BLaER1 treated with 17β-estradiol and CSF1 and Interleukin-3, amounts not matched to agents 10 nM and 100 nM (cell line): ENCODE results near the gene STON1.
"Not testable (repeated sequence)": the region's sequence is repeated elsewhere in the genome, so short reads cannot be mapped to it uniquely, and the experiment has no call there.

Experiments used
- H3K27ac ChIP-seq, 11 experiments: shearing (Covaris generic); formaldehyde crosslinking; 2 replicates each; pipeline ENCODE4 v1.8.1; 2022
- H3K27me3 ChIP-seq, 11 experiments: shearing (Covaris generic); formaldehyde crosslinking; 2 replicates each; pipeline ENCODE4 v1.8.1; 2022
- H3K36me3 ChIP-seq, 11 experiments: shearing (Covaris generic); formaldehyde crosslinking; 2 replicates each; pipeline ENCODE4 v1.8.1; 2022
- H3K4me1 ChIP-seq, 10 experiments: shearing (Covaris generic); formaldehyde crosslinking; 2 replicates each; pipeline ENCODE4 v1.8.1; 2022
- H3K4me2 ChIP-seq, 11 experiments: shearing (Covaris generic); formaldehyde crosslinking; 2 replicates each; pipeline ENCODE4 v1.8.1; 2022
- H3K4me3 ChIP-seq, 10 experiments: shearing (Covaris generic); formaldehyde crosslinking; 2 replicates each; pipeline ENCODE4 v1.8.1; 2022
- H3K9ac ChIP-seq, 11 experiments: shearing (Covaris generic); formaldehyde crosslinking; 2 replicates each; pipeline ENCODE4 v1.8.1; 2022
- H3K9me3 ChIP-seq, 11 experiments: shearing (Covaris generic); formaldehyde crosslinking; replicated peaks in 1 of 11; 2 replicates each; pipeline ENCODE4 v1.8.1; 2022
- H4K20me1 ChIP-seq, 11 experiments: shearing (Covaris generic); formaldehyde crosslinking; 2 replicates each; pipeline ENCODE4 v1.8.1; 2022
- Cebpa-rat ChIP-seq, 11 experiments: shearing (Covaris generic); IDR thresholded peaks; 2 replicates each; pipeline ENCODE4 v1.8.1; 2022

STON1 gene

DNA sequence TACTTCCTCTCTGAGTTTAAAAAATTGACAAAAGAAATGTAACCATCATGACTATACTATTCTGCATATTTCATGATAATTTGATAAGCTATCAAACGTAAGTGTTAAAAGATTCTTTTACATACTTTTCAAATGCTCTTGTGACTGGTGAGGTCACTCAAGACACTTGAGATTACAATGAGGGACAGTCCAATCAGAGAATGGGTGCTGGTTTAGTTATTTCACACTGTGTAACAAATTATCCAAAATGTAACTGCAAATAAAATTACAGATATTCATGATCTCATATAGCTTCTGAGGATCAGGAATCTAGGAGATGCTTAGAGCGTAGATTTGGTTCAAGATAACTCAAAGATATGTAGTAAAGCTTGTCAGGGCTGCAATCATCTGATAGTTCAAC, 83.3 kb downstream of the STON1 start:
- no peak overlapping the region for H3K4me2 ChIP-seq
- no peaks in the 10 kb centered on the region for H3K36me3 ChIP-seq
- H3K27ac ChIP-seq: no peak overlapping the region
- H4K20me1 ChIP-seq: no peaks in the 10 kb centered on the region
- H3K4me3 ChIP-seq: no peak overlapping the region
- peaks cover 4 to 19% (median 11%) of the 10 kb centered on the region in 11 experiments; a peak in 18 of 22 replicates for H3K9me3 ChIP-seq
- no peaks in the 10 kb centered on the region for H3K27me3 ChIP-seq
- H3K9ac ChIP-seq: no peak overlapping the region
- no peaks in the 10 kb centered on the region for H3K4me1 ChIP-seq
- TF ChIP-seq Cebpa-rat (IDR thresholded peaks at IDR 0.05): no peak

DNA sequence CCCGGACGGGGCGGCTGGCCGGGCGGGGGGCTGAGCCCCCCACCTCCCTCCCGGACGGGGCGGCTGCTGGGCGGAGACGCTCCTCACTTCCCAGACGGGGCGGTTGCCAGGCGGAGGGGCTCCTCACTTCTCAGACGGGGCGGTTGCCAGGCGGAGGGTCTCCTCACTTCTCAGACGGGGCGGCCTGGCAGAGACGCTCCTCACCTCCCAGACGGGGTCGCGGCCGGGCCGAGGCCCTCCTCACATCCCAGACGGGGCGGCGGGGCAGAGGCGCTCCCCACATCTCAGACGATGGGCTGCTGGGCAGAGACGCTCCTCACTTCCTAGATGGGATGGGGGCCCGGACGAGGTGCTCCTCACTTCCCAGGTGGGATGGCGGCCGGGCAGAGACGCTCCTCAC, 84.6 kb downstream of the STON1 start:
- not testable (repeated sequence) for H3K4me1 ChIP-seq, H4K20me1 ChIP-seq, H3K27me3 ChIP-seq, H3K9ac ChIP-seq, H3K4me3 ChIP-seq, H3K4me2 ChIP-seq, H3K27ac ChIP-seq, H3K36me3 ChIP-seq
- peaks cover 4 to 19% (median 11%) of the 10 kb centered on the region in 11 experiments; a peak in 18 of 22 replicates for H3K9me3 ChIP-seq

DNA sequence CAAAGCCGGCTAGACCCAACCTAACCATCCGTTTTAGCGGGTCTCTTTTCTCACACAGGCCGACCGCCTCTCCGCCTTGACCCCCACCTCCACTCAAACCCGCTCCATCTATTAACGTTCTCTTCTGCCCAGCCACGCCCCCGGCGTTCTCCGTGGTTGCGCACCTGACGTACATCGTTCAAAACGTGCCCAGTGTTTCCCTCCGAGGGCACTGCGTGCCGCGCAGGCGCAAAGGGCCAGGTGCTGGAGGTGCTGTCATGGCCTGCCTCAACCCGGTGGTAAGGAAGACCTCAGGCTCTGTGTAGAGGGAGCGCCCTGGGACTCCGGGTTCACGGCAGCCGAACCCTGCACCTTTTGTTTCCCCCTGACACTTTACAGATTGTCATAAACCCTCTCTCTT, 87.7 kb downstream of the STON1 start, which contains the start of gene GTF2A1L:
GTF2A1L (plus strand) TSS at position 239 of the 400 bp plus-strand sequence; CDS start at position 258, 19 bp downstream.
- H3K4me1 ChIP-seq: no peaks in the 10 kb centered on the region
- H3K4me2 ChIP-seq: no peak within 1 kb of the TSS
- H3K27me3 ChIP-seq: no peaks in the 10 kb centered on the region
- H3K9me3 ChIP-seq: peaks cover 4 to 19% (median 11%) of the 10 kb centered on the region in 11 experiments; a peak in 18 of 22 replicates
- no peak within 1 kb of the TSS for H3K9ac ChIP-seq
- no peaks in the 10 kb centered on the region for H4K20me1 ChIP-seq
- no peak within 1 kb of the TSS for H3K4me3 ChIP-seq
- no peak within 1 kb of the TSS for H3K27ac ChIP-seq
- no peaks in the 10 kb centered on the region for H3K36me3 ChIP-seq
- TF ChIP-seq Cebpa-rat (IDR thresholded peaks at IDR 0.05): no peak

DNA sequence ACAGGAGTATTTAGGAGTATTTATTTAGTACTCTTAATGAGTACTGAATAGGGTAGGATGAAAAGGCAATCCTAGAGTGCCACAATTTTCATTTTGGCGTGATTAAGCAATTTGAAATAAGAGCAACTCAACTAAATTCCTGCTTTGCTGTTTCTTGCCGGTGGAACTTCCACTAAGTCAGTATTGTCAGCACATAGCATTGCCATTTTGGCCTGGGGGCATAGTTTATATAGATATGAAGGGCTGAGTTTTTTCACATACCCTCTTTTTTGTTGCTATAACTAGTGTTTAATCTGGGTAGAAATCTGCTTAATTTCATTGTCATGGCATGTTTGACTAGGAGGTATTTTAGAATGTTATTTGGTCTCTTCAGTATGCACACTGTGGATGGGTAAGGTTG, 89.6 kb downstream of the STON1 start:
- Histone ChIP-seq H3K36me3 (no peaks in the 10 kb centered on the region), H3K27me3 (no peaks in the 10 kb centered on the region), H3K27ac (no peak overlapping the region), H4K20me1 (no peaks in the 10 kb centered on the region), H3K9me3 (peaks cover 0 to 11% (median 6%) of the 10 kb centered on the region in 11 experiments; a peak in 16 of 22 replicates), H3K4me3 (no peak overlapping the region), H3K4me1 (no peaks in the 10 kb centered on the region), H3K9ac (no peak overlapping the region), H3K4me2 (no peak overlapping the region)
- TF ChIP-seq Cebpa-rat (IDR thresholded peaks at IDR 0.05): no peak

GRCh38 chr2:48620604-48621003, 90.7 kb downstream of the STON1 start:
- H3K4me2 ChIP-seq: no peak overlapping the region
- H3K9ac ChIP-seq: no peak overlapping the region
- H3K9me3 ChIP-seq: peaks cover 0 to 4% (median under 1%) of the 10 kb centered on the region in 11 experiments; a peak in 6 of 22 replicates
- no peaks in the 10 kb centered on the region for H4K20me1 ChIP-seq
- no peaks in the 10 kb centered on the region for H3K27me3 ChIP-seq
- no peak for TF ChIP-seq Cebpa-rat (IDR thresholded peaks at IDR 0.05)
- H3K4me3 ChIP-seq: no peak overlapping the region
- H3K4me1 ChIP-seq: no peaks in the 10 kb centered on the region
- no peaks in the 10 kb centered on the region for H3K36me3 ChIP-seq
- H3K27ac ChIP-seq: no peak overlapping the region

DNA sequence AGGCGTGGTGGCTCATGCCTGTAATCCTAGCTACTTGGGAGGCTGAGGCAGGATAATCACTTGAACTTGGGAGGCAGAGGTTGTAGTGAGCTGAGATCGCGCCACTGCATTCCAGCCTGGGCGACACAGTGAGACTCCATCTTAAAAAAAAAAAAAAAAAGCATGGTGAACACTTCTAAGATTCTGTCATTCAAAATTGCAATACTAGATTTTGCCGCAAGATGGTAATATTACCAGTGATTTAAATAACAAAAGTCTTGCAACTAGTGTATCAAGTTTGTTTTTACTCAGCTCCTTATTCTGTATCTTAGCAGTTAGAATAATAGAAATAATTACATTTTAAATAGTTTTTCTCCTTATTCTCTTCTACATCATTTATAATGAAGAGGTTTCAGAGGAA, 92.7 kb downstream of the STON1 start:
- not testable (repeated sequence) for H3K4me1 ChIP-seq, H3K9ac ChIP-seq, H3K4me3 ChIP-seq, H3K4me2 ChIP-seq, H3K27me3 ChIP-seq, H3K36me3 ChIP-seq, H4K20me1 ChIP-seq, H3K27ac ChIP-seq
- peaks cover 0 to 10% (median 0%) of the 10 kb centered on the region in 11 experiments; a peak in 3 of 22 replicates for H3K9me3 ChIP-seq

DNA sequence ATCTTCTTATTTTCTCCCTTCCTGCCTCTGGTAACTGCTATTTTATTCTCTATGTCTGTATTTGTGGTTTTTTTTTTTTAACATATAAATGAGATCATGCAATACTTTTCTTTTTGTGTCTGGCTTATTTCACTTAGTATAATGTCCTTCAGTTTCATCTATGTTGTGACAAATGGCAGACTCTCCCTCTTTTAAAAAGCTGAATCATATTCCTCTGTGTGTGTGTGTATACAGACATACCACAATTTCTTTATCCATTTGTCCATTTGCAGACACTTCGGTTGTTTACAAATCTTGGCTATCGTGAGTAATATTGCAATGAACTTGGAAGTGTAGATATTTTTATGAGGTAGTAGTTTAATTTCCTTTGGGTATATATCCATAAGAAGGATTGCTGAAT, 94.7 kb downstream of the STON1 start:
- Histone ChIP-seq H3K36me3 (no peaks in the 10 kb centered on the region), H3K27ac (no peak overlapping the region), H3K9ac (no peak overlapping the region), H3K4me3 (no peak overlapping the region), H3K4me1 (no peaks in the 10 kb centered on the region), H3K9me3 (peaks cover 0 to 10% (median 0%) of the 10 kb centered on the region in 11 experiments; a peak in 3 of 22 replicates), H3K27me3 (no peaks in the 10 kb centered on the region), H4K20me1 (no peaks in the 10 kb centered on the region), H3K4me2 (no peak overlapping the region)
- TF ChIP-seq Cebpa-rat (IDR thresholded peaks at IDR 0.05): no peak

DNA sequence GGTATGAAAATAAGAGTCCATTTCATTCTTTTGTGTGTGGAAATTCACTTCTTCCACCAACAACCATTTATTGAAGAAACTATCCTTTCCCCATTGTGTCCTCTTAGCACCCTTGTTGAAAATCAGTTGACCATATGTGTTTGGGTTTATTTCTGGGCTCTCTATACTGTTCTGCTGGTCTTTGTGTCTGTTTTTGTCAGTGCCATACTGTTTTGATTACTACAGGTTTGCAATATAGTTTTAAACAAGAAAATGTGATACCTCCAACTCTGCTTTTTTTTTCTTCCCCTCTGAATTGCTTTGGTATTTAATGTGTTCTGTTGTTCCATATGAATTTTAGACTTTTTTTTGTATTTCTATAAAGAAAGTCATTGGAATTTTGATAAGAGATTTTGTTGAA, 96.1 kb downstream of the STON1 start:
- Histone ChIP-seq H4K20me1 (no peaks in the 10 kb centered on the region), H3K9ac (no peak overlapping the region), H3K9me3 (peaks cover 0 to 10% (median 0%) of the 10 kb centered on the region in 11 experiments; a peak in 3 of 22 replicates), H3K27ac (no peak overlapping the region), H3K36me3 (no peaks in the 10 kb centered on the region), H3K4me1 (no peaks in the 10 kb centered on the region), H3K4me2 (no peak overlapping the region), H3K4me3 (no peak overlapping the region), H3K27me3 (no peaks in the 10 kb centered on the region)
- TF ChIP-seq Cebpa-rat (IDR thresholded peaks at IDR 0.05): no peak

DNA sequence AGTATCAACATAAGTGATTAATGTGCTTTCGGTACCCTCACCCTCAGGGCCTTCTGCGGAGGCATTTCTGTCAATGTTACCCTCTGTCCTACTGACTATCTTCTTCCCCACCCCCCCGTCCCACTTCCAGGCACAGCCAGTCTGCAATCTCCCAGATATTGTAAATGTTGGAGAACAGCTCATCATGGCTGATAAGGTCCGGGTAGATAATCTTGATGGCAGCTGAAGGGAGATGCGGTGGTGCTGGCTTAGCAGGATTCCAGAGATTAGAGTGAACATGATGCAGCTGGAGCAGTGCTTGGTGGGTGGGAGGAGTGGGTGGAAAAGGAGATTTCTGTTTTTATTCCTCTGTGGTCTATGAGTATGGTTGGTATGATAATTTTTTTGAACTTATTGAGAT, 103.2 kb downstream of the STON1 start:
- no peak for TF ChIP-seq Cebpa-rat (IDR thresholded peaks at IDR 0.05)

GRCh38 chr2:48635786-48636185, 105.8 kb downstream of the STON1 start:
- Histone ChIP-seq H3K27ac (no peak overlapping the region), H3K4me2 (no peak overlapping the region), H3K4me1 (no peaks in the 10 kb centered on the region), H3K9me3 (peaks cover 0 to 9% (median 5%) of the 10 kb centered on the region in 11 experiments; a peak in 4 of 22 replicates), H3K36me3 (no peaks in the 10 kb centered on the region), H3K9ac (no peak overlapping the region), H3K4me3 (no peak overlapping the region), H4K20me1 (no peaks in the 10 kb centered on the region), H3K27me3 (no peaks in the 10 kb centered on the region; a peak in 1 of 22 replicates)
- no peak for TF ChIP-seq Cebpa-rat (IDR thresholded peaks at IDR 0.05)

More for the DNA sequence above, 103.2 kb downstream of the STON1 start:
- Histone ChIP-seq H4K20me1 (no peaks in the 10 kb centered on the region), H3K9ac (no peak overlapping the region), H3K27me3 (no peaks in the 10 kb centered on the region; a peak in 1 of 22 replicates), H3K27ac (no peak overlapping the region), H3K36me3 (no peaks in the 10 kb centered on the region), H3K4me3 (no peak overlapping the region), H3K4me2 (no peak overlapping the region), H3K4me1 (no peaks in the 10 kb centered on the region), H3K9me3 (peaks cover 0 to 9% (median 5%) of the 10 kb centered on the region in 11 experiments; a peak in 4 of 22 replicates)
